ENCODE data around the gene APOBEC3G. TPM values are rescaled to one million over a fixed set of nuclear protein-coding genes. Genes with fewer than 3 reads are reported as not detected.

The APOBEC3G gene
- total and polyA plus RNA-seq, 10 of the 15 experiments (the other 5 are each of a cell fraction or from before 2014, with no cell fraction given), result 103 to 232 (median 152) TPM

GRCh38 chr22:39135092-39135896 lies 58.2 kb downstream of the APOBEC3G start:
- POLR2A ChIA-PET, result interaction anchor here (0.7 to 1.5 kb wide), 2 partner anchors 13 to 180 kb away, joined by 3 read pairs; no protein-coding TSS in a partner anchor

More at GRCh38 chr22:39135092-39135896, 58.2 kb downstream of the APOBEC3G start:
- Histone ChIP-seq H3K9ac (ENCODE audit: control insufficient read depth, insufficient read depth, low read length) (no peak overlapping the region), H3K4me1 (ENCODE audit: control insufficient read depth, insufficient read depth, low read length) (no peaks in the 10 kb centered on the region), H3K27me3 (replicated peaks in 1 of 2; ENCODE audit: control insufficient read depth in 2 of 2, insufficient read depth in 2 of 2, low read length in 1 of 2) (no peaks in the 10 kb centered on the region), H3K27ac (ENCODE audit: control insufficient read depth, insufficient read depth) (no peak overlapping the region), H3K4me2 (ENCODE audit: control insufficient read depth, insufficient read depth) (no peak overlapping the region), H3K79me2 (ENCODE audit: control insufficient read depth, insufficient read depth, low read length) (no peaks in the 10 kb centered on the region), H3K9me3 (replicated peaks; ENCODE audit: control insufficient read depth, insufficient read depth, low read length) (no peaks in the 10 kb centered on the region), H3K36me3 (ENCODE audit: control insufficient read depth in 2 of 2, insufficient read depth in 2 of 2, low read length in 1 of 2) (no peaks in the 10 kb centered on the region; a peak in 1 of 4 replicates), H2AFZ (ENCODE audit: control insufficient read depth, low read depth, low read length) (no peak overlapping the region), H4K20me1 (ENCODE audit: control insufficient read depth, insufficient read depth) (no peaks in the 10 kb centered on the region), H3K4me3 (no peak overlapping the region)
- no TSS peak for BruUV-seq (replicated peaks)
- DNase-seq (ENCODE audit: low read depth, low spot score), result no peak
- ChIA-PET RAD21 (ENCODE audit: unreplicated experiment) (interaction anchor here (0.6 to 1.9 kb wide), 6 partner anchors 13 to 176 kb away, joined by 3 to 7 read pairs (median 4); partner anchors contain the start of gene CBX7), SMC1A (ENCODE audit: uncharacterized antibody, unreplicated experiment) (interaction anchor here (0.8 to 1.9 kb wide), 7 partner anchors 9 to 182 kb away, joined by 3 to 5 read pairs (median 4); no protein-coding TSS in a partner anchor), CTCF (interaction anchor here (0.6 to 2.7 kb wide), 12 partner anchors 10 to 251 kb away, joined by 3 to 18 read pairs (median 4); partner anchors contain the start of gene RPL3)
- in situ Hi-C loops (cut with MboI) (no loop called here), intact Hi-C loops (cut with micrococcal nuclease; ENCODE audit: unreplicated experiment) (no loop called here)
- TF ChIP-seq CTCF (IDR thresholded peaks at IDR 0.05 in 2 of 3, conservative IDR thresholded peaks at IDR 0.05 in 1 of 3; ENCODE audit: control insufficient read depth in 2 of 3, extremely low read depth in 1 of 3, insufficient read depth in 1 of 3, low read depth in 3 of 3, low read length in 3 of 3), result peak; percentile 63 to 79 (median 68)
- no peak for TF ChIP-seq ESRRA (IDR thresholded peaks at IDR 0.05; ENCODE audit: low read length)
- TF ChIP-seq IKZF1 (conservative IDR thresholded peaks at IDR 0.05), result no peak
- no peak for TF ChIP-seq MYC (IDR thresholded peaks at IDR 0.05; ENCODE audit: insufficient read depth, insufficient read length, insufficient replicate concordance, low read length, severe bottlenecking)
- peak; percentile 59 for TF ChIP-seq RAD21 (IDR thresholded peaks at IDR 0.05; ENCODE audit: insufficient read depth, low read depth, low read length)
- no peak for TF ChIP-seq SREBF1 (IDR thresholded peaks at IDR 0.05; ENCODE audit: low read length)
- no peak for TF ChIP-seq NFYA (IDR thresholded peaks at IDR 0.05; ENCODE audit: borderline replicate concordance, low read depth, low read length)
- no peak for TF ChIP-seq ZBTB40 (IDR thresholded peaks at IDR 0.05; ENCODE audit: borderline replicate concordance)
- TF ChIP-seq FOXK2 (IDR thresholded peaks at IDR 0.05), result no peak
- peak; percentile 58 for TF ChIP-seq SMC3 (IDR thresholded peaks at IDR 0.05; ENCODE audit: borderline replicate concordance, low read length)
- WGBS (ENCODE audit: insufficient coverage, insufficient replicate concordance, low lambda C conversion rate, missing lambda C conversion rate), result 68% methylated on average over 15 of the region's 15 CpGs
- peak; percentile 96 for ATAC-seq
- no peak for FAIRE-seq
